SK-N-SH (cell line): Measurements from ENCODE around the gene CENPO. TPM values are rescaled to one million over a fixed set of nuclear protein-coding genes. Genes with fewer than 3 reads are reported as not detected.

ENCODE experiments used
- CTCF ChIA-PET: fragments of 300-600, 350-600 bp; formaldehyde crosslinking; extraction: SDS; loops from one replicate; lab custom pipeline; 2021; lab: Yijun Ruan, JAX
- POLR2A ChIA-PET: fragments of 350-600 bp; sonication (Branson Sonifier 250); formaldehyde crosslinking; extraction: SDS; loops from one replicate; lab custom pipeline; 2020; ENCODE audit warnings: antibody characterized with exemption, inconsistent platforms; lab: Yijun Ruan, JAX
- DNase-seq: peaks from one replicate; pipeline ENCODE4 v3.0.0; 2012
- H2AFZ ChIP-seq: fragments of 200-600 bp; sonication (generic); 2 replicates; pipeline ENCODE4 v1.8.1; 2016; ENCODE audit warnings: antibody characterized with exemption, mild to moderate bottlenecking, low read depth
- H3F3A ChIP-seq: fragments of 200-600 bp; sonication (generic); replicated peaks from 2 replicates; pipeline ENCODE3; 2016; ENCODE audit warnings: antibody characterized with exemption, mild to moderate bottlenecking; ENCODE audit not compliant: insufficient read depth
- H3K27ac ChIP-seq, 2 experiments: fragments of 200-500 bp in 1 of 2; fragments of 200-600 bp in 1 of 2; sonication (Bioruptor generic) in 1 of 2; sonication (generic), shearing (Covaris generic) in 1 of 2; 2 replicates each; pipeline versions ENCODE4 v1.5.1 to v1.6.1; 2014 to 2016; ENCODE audit warnings: low read depth in 2 of 2, inconsistent platforms in 1 of 2, low read length in 1 of 2, mild to moderate bottlenecking in 1 of 2, mixed read lengths in 1 of 2
- H3K27me3 ChIP-seq: fragments of 200-600 bp; sonication (generic), shearing (Covaris generic); 2 replicates; pipeline ENCODE4 v1.6.1; 2016; ENCODE audit warnings: mixed run types; ENCODE audit not compliant: insufficient read depth
- H3K36me3 ChIP-seq, 2 experiments: fragments of 200-500 bp in 1 of 2; fragments of 200-600 bp in 1 of 2; sonication (Bioruptor generic) in 1 of 2; sonication (generic) in 1 of 2; replicated peaks in 1 of 2; 2 replicates each; pipeline versions ENCODE3 to v1.5.1; 2014 to 2016; ENCODE audit warnings: low read length in 1 of 2, mild to moderate bottlenecking in 1 of 2; ENCODE audit not compliant: insufficient read depth in 2 of 2, control insufficient read depth in 1 of 2
- H3K4me1 ChIP-seq, 2 experiments: fragments of 200-500 bp in 1 of 2; fragments of 200-600 bp in 1 of 2; sonication (Bioruptor generic) in 1 of 2; sonication (generic), shearing (Covaris generic) in 1 of 2; 2 replicates each; pipeline versions ENCODE4 v1.5.1 to v1.6.1; 2014 to 2016; ENCODE audit warnings: low read depth in 1 of 2, low read length in 1 of 2, mixed run types in 1 of 2; ENCODE audit not compliant: insufficient read depth in 2 of 2, control insufficient read depth in 1 of 2
- H3K4me2 ChIP-seq: fragments of 200-600 bp; sonication (generic), shearing (Covaris generic); 2 replicates; pipeline ENCODE4 v1.6.1; 2017; ENCODE audit warnings: mixed run types
- H3K4me3 ChIP-seq, 2 experiments: fragments of 200-500 bp in 1 of 2; fragments of 200-600 bp in 1 of 2; sonication (Bioruptor generic) in 1 of 2; sonication (generic), shearing (Covaris generic) in 1 of 2; 2 replicates each; pipeline versions ENCODE4 v1.5.1 to v1.8.1; 2014 to 2016; ENCODE audit warnings: low read depth in 2 of 2, inconsistent platforms in 1 of 2, low read length in 1 of 2, mild to moderate bottlenecking in 1 of 2, mixed read lengths in 1 of 2, moderate library complexity in 1 of 2
- H3K79me2 ChIP-seq: fragments of 200-600 bp; sonication (generic); 2 replicates; pipeline ENCODE4 v1.8.1; 2017; ENCODE audit warnings: mild to moderate bottlenecking; ENCODE audit not compliant: insufficient read depth
- H3K9ac ChIP-seq: fragments of 200-600 bp; sonication (generic); 2 replicates; pipeline ENCODE4 v1.6.1; 2017; ENCODE audit warnings: mixed run types
- H3K9me2 ChIP-seq: fragments of 200-600 bp; sonication (generic); 2 replicates; pipeline ENCODE4 v1.6.1; 2017; ENCODE audit warnings: mixed run types
- H3K9me3 ChIP-seq: fragments of 200-600 bp; sonication (generic); 2 replicates; pipeline ENCODE4 v1.6.1; 2017; ENCODE audit warnings: mixed run types, mild to moderate bottlenecking, moderate library complexity
- H4K20me1 ChIP-seq: fragments of 200-600 bp; sonication (generic); 2 replicates; pipeline ENCODE4 v1.6.1; 2017; ENCODE audit warnings: mild to moderate bottlenecking, mixed run types; ENCODE audit not compliant: insufficient read depth
- EP300 ChIP-seq, 2 experiments: IDR thresholded peaks; 2 replicates each; pipeline versions ENCODE4 v1.4.0 to v1.6.1; 2012; ENCODE audit warnings: borderline replicate concordance in 1 of 2, low read depth in 1 of 2, low read length in 1 of 2
- EZH2phosphoT487 ChIP-seq: fragments of 200-600 bp; sonication (generic); IDR thresholded peaks from 2 replicates; pipeline ENCODE4 v1.6.1; 2017; ENCODE audit warnings: low read depth, mixed run types, mild to moderate bottlenecking, antibody characterized with exemption, moderate library complexity, borderline replicate concordance
- FOXJ3 ChIP-seq: sonication (generic); formaldehyde crosslinking; IDR thresholded peaks from 2 replicates; pipeline ENCODE4 v1.5.1; 2020; ENCODE audit warnings: mild to moderate bottlenecking, missing genetic modification reagents
- GATA2 ChIP-seq: sonication (generic); formaldehyde crosslinking; IDR thresholded peaks from 2 replicates; pipeline ENCODE4 v1.5.0; 2020; ENCODE audit warnings: mild to moderate bottlenecking, missing genetic modification reagents
- JUND ChIP-seq: IDR thresholded peaks from 2 replicates; pipeline ENCODE4 v1.4.0; 2012
- MXI1 ChIP-seq: IDR thresholded peaks from 2 replicates; pipeline ENCODE4 v1.6.1; 2012; ENCODE audit warnings: mild to moderate bottlenecking, low read depth, low read length, improper control_type of control experiment
- NFIC ChIP-seq: IDR thresholded peaks from 2 replicates; pipeline ENCODE4 v1.4.0; 2012; ENCODE audit warnings: borderline replicate concordance
- POLR2AphosphoS5 ChIP-seq: IDR thresholded peaks from 2 replicates; pipeline ENCODE4 v1.6.1; 2012; ENCODE audit warnings: low read depth, low read length
- RAD21 ChIP-seq: IDR thresholded peaks from 2 replicates; pipeline ENCODE4 v1.6.1; 2012; ENCODE audit warnings: mild to moderate bottlenecking, low read length
- RCOR1 ChIP-seq: fragments of 150-350 bp; IDR thresholded peaks from 2 replicates; pipeline ENCODE4 v1.6.1; 2017; ENCODE audit warnings: antibody characterized with exemption, low read length
- RFX5 ChIP-seq: IDR thresholded peaks from 2 replicates; pipeline ENCODE4 v1.6.1; 2012; ENCODE audit warnings: mild to moderate bottlenecking, improper control_type of control experiment, low read length
- RXRA ChIP-seq: IDR thresholded peaks from 2 replicates; pipeline ENCODE4 v1.4.0; 2012; ENCODE audit warnings: low read depth, mild to moderate bottlenecking, borderline replicate concordance
- SIN3A ChIP-seq: IDR thresholded peaks from 2 replicates; pipeline ENCODE4 v1.6.1; 2012; ENCODE audit warnings: low read depth, mild to moderate bottlenecking, low read length, moderate library complexity, borderline replicate concordance
- TAF1 ChIP-seq: IDR thresholded peaks from 2 replicates; pipeline ENCODE4 v1.6.1; 2012; ENCODE audit warnings: low read depth, mild to moderate bottlenecking, low read length, moderate library complexity, borderline replicate concordance
- YY1 ChIP-seq: IDR thresholded peaks from 2 replicates; pipeline ENCODE4 v1.4.0; 2012; ENCODE audit warnings: low read depth, mild to moderate bottlenecking
- WGBS: methylation state at CpG from one replicate; pipeline ENCODE4 v1.1.6; 2017; ENCODE audit warnings: low lambda C conversion rate; 5-methylcytosine and 5-hydroxymethylcytosine counted together
- polyA plus RNA-seq, 3 experiments: library from polyadenylated mRNA; depleted of rRNA; stranded (reverse); fragments of >200 nt; gene quantifications; 2 replicates each; pipeline ENCODE4 v1.2.3, GENCODE V29; 2012
- TF ChIP-seq, protein P1 (sequence below): IDR thresholded peaks from 2 replicates; pipeline ENCODE4; 2012
- TF ChIP-seq, protein P2 (sequence below): IDR thresholded peaks from 2 replicates; pipeline ENCODE4 v1.6.1; 2012; ENCODE audit warnings: mild to moderate bottlenecking, low read depth, low read length, moderate library complexity
- TF ChIP-seq, protein P3 (sequence below): IDR thresholded peaks from 2 replicates; pipeline ENCODE4 v1.4.0; 2012; ENCODE audit warnings: low read depth, borderline replicate concordance
- TF ChIP-seq, protein P4 (sequence below): fragments of 150-350 bp; IDR thresholded peaks from 2 replicates; pipeline ENCODE4 v1.6.1; 2016; ENCODE audit warnings: mild to moderate bottlenecking, low read depth, low read length
- TF ChIP-seq, protein P5 (sequence below): fragments of 200-600 bp; sonication (generic); IDR thresholded peaks from 2 replicates; pipeline ENCODE4 v1.6.1; 2017; ENCODE audit warnings: antibody characterized with exemption, mild to moderate bottlenecking, moderate library complexity

Gene CENPO
- polyA plus RNA-seq, 1 of the 3 experiments (the other 2 are of a cell fraction): 18.3 TPM

DNA sequence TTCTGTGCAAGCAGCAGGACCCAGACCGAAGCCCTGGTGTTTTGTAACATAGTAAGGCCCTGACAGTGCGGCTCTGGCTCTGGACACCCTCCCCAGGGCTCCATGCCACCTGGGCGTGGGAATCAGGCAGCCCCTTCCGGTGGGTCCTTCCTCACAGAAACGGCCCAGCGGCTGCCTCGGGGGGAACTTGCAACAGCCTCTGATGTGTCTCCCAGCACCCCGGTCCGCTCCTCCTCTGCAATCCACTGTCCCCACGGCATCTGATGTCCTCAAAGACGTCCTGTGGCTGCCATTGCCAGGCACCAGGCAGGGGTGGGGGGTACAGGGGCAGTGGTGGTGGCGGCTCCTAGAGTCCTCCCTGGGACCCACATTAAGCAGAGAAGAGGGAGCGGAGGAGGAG lies 58.8 kb downstream of the CENPO start:
- DNase-seq: no peak
- TF ChIP-seq EZH2phosphoT487: no peak
- TF ChIP-seq GATA2: no peak
- no peak for TF ChIP-seq SIN3A
- no peak for TF ChIP-seq NFIC
- TF ChIP-seq, protein P1, sequence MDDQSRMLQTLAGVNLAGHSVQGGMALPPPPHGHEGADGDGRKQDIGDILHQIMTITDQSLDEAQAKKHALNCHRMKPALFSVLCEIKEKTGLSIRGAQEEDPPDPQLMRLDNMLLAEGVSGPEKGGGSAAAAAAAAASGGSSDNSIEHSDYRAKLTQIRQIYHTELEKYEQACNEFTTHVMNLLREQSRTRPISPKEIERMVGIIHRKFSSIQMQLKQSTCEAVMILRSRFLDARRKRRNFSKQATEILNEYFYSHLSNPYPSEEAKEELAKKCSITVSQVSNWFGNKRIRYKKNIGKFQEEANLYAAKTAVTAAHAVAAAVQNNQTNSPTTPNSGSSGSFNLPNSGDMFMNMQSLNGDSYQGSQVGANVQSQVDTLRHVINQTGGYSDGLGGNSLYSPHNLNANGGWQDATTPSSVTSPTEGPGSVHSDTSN: no peak
- TF ChIP-seq, protein P2, sequence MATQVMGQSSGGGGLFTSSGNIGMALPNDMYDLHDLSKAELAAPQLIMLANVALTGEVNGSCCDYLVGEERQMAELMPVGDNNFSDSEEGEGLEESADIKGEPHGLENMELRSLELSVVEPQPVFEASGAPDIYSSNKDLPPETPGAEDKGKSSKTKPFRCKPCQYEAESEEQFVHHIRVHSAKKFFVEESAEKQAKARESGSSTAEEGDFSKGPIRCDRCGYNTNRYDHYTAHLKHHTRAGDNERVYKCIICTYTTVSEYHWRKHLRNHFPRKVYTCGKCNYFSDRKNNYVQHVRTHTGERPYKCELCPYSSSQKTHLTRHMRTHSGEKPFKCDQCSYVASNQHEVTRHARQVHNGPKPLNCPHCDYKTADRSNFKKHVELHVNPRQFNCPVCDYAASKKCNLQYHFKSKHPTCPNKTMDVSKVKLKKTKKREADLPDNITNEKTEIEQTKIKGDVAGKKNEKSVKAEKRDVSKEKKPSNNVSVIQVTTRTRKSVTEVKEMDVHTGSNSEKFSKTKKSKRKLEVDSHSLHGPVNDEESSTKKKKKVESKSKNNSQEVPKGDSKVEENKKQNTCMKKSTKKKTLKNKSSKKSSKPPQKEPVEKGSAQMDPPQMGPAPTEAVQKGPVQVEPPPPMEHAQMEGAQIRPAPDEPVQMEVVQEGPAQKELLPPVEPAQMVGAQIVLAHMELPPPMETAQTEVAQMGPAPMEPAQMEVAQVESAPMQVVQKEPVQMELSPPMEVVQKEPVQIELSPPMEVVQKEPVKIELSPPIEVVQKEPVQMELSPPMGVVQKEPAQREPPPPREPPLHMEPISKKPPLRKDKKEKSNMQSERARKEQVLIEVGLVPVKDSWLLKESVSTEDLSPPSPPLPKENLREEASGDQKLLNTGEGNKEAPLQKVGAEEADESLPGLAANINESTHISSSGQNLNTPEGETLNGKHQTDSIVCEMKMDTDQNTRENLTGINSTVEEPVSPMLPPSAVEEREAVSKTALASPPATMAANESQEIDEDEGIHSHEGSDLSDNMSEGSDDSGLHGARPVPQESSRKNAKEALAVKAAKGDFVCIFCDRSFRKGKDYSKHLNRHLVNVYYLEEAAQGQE: no peak
- TF ChIP-seq, protein P3, sequence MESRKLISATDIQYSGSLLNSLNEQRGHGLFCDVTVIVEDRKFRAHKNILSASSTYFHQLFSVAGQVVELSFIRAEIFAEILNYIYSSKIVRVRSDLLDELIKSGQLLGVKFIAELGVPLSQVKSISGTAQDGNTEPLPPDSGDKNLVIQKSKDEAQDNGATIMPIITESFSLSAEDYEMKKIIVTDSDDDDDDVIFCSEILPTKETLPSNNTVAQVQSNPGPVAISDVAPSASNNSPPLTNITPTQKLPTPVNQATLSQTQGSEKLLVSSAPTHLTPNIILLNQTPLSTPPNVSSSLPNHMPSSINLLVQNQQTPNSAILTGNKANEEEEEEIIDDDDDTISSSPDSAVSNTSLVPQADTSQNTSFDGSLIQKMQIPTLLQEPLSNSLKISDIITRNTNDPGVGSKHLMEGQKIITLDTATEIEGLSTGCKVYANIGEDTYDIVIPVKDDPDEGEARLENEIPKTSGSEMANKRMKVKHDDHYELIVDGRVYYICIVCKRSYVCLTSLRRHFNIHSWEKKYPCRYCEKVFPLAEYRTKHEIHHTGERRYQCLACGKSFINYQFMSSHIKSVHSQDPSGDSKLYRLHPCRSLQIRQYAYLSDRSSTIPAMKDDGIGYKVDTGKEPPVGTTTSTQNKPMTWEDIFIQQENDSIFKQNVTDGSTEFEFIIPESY: no peak
- no peak for TF ChIP-seq RCOR1
- TF ChIP-seq, protein P4, sequence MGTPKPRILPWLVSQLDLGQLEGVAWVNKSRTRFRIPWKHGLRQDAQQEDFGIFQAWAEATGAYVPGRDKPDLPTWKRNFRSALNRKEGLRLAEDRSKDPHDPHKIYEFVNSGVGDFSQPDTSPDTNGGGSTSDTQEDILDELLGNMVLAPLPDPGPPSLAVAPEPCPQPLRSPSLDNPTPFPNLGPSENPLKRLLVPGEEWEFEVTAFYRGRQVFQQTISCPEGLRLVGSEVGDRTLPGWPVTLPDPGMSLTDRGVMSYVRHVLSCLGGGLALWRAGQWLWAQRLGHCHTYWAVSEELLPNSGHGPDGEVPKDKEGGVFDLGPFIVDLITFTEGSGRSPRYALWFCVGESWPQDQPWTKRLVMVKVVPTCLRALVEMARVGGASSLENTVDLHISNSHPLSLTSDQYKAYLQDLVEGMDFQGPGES: no peak
- TF ChIP-seq MXI1: no peak
- no peak for TF ChIP-seq FOXJ3 (CRISPR knock-in tag)
- TF ChIP-seq RAD21: no peak
- TF ChIP-seq RFX5: no peak
- no peak for TF ChIP-seq POLR2AphosphoS5
- TF ChIP-seq TAF1: no peak
- no peak for TF ChIP-seq YY1
- TF ChIP-seq, protein P5, sequence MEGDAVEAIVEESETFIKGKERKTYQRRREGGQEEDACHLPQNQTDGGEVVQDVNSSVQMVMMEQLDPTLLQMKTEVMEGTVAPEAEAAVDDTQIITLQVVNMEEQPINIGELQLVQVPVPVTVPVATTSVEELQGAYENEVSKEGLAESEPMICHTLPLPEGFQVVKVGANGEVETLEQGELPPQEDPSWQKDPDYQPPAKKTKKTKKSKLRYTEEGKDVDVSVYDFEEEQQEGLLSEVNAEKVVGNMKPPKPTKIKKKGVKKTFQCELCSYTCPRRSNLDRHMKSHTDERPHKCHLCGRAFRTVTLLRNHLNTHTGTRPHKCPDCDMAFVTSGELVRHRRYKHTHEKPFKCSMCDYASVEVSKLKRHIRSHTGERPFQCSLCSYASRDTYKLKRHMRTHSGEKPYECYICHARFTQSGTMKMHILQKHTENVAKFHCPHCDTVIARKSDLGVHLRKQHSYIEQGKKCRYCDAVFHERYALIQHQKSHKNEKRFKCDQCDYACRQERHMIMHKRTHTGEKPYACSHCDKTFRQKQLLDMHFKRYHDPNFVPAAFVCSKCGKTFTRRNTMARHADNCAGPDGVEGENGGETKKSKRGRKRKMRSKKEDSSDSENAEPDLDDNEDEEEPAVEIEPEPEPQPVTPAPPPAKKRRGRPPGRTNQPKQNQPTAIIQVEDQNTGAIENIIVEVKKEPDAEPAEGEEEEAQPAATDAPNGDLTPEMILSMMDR: no peak
- no peak for TF ChIP-seq JUND
- TF ChIP-seq RXRA: no peak
- TF ChIP-seq EP300 (IDR thresholded peaks at IDR 0.05; ENCODE audit: borderline replicate concordance in 1 of 2, low read depth in 1 of 2, low read length in 1 of 2): no peak
- ChIA-PET POLR2A (no interaction called here), CTCF (no interaction called here)
- Histone ChIP-seq H3K27ac (no peak overlapping the region), H3K4me3 (no peak overlapping the region), H3K27me3 (no peaks in the 10 kb centered on the region), H2AFZ (no peak overlapping the region), H4K20me1 (no peaks in the 10 kb centered on the region), H3K9me2 (no peaks in the 10 kb centered on the region), H3K9me3 (no peaks in the 10 kb centered on the region), H3K79me2 (no peaks in the 10 kb centered on the region), H3K36me3 (no peaks in the 10 kb centered on the region), H3K4me2 (no peak overlapping the region), H3F3A (no peaks in the 10 kb centered on the region), H3K9ac (no peak overlapping the region), H3K4me1 (peaks cover 8 to 10% of the 10 kb centered on the region in 2 experiments; a peak in 2 of 4 replicates)
- WGBS: 98% methylated on average over 12 of the region's 13 CpGs
